ENCODE measurements around the gene ETV2.

- TF ChIP-seq CTCF (IDR thresholded peaks at IDR 0.05; ENCODE audit: low read depth, low read length, poor library complexity, severe bottlenecking): no peak
- TF ChIP-seq EZH2phosphoT487 (IDR thresholded peaks at IDR 0.05; ENCODE audit: borderline replicate concordance, low read length): no peak
These were observed 28.4 kb downstream of the ETV2 start for GRCh38 chr19:35669974-35670373.
